BJ (cell line): ENCODE results near the gene RIPK3. TPM values are rescaled to one million over a fixed set of nuclear protein-coding genes. Genes with fewer than 3 reads are reported as not detected.

ENCODE experiments used
- CTCF ChIA-PET: fragments of 350-600 bp; formaldehyde crosslinking; extraction: SDS; loops from one replicate; lab custom pipeline; 2021; ENCODE audit warnings: antibody characterized with exemption, inconsistent platforms; lab: Yijun Ruan, JAX
- POLR2A ChIA-PET: fragments of 300-600 bp; sonication (Branson Sonifier 250); formaldehyde crosslinking; extraction: SDS; loops from one replicate; lab custom pipeline; 2021; ENCODE audit warnings: antibody characterized with exemption; lab: Charles Lee
- DNase-seq: peaks from one replicate; pipeline ENCODE4 v3.0.0-alpha.2; 2011; ENCODE audit warnings: low read depth
- H3K27me3 ChIP-seq: 2 replicates; pipeline ENCODE4 v1.6.0; 2011; ENCODE audit warnings: low read length; ENCODE audit not compliant: control insufficient read depth, insufficient read depth
- H3K36me3 ChIP-seq: 2 replicates; pipeline ENCODE4 v1.5.1; 2011; ENCODE audit warnings: low read length; ENCODE audit not compliant: control insufficient read depth, insufficient read depth
- H3K4me3 ChIP-seq: 2 replicates; pipeline ENCODE4 v1.5.1; 2011; ENCODE audit warnings: low read depth, mild to moderate bottlenecking, control low read depth, low read length
- CTCF ChIP-seq: IDR thresholded peaks from 2 replicates; pipeline ENCODE4 v1.5.1; 2011; ENCODE audit warnings: low read depth, mild to moderate bottlenecking, control low read depth, inconsistent platforms, low read length, moderate library complexity; ENCODE audit not compliant: insufficient read depth
- polyA plus RNA-seq: library from polyadenylated mRNA; depleted of rRNA; stranded (reverse); fragments of >200 nt; gene quantifications from 2 replicates; pipeline ENCODE4 v1.2.3, GENCODE V29; 2011

Gene RIPK3
- polyA plus RNA-seq, 1 experiment: 4.4 TPM

DNA sequence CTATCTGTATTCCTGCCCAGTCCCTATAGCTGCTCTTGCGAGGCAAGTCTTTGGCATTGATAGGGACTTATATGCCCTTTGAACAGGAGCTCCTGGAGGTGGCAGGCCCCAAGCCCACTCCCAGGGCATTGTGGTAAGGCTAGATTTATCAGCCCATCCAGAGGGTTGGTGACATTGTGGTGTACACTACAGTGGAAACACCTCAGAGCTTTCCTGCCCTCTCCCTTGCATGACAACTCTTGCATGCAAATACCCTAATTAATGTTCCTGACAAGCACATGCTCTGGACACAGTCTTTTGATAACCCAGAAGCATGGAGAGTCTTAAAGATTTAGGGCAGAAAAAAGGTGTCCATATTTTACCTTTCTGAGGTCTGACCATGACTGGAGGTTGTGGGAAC is 815 bp upstream of the RIPK3 start:
- Histone ChIP-seq H3K27me3 (peaks cover 5% of the 10 kb centered on the region), H3K4me3 (no peak overlapping the region), H3K36me3 (no peaks in the 10 kb centered on the region)
- CTCF ChIA-PET: interaction anchor here (0.6 to 16.8 kb wide), 6 partner anchors 8 to 163 kb away, joined by 3 to 491 read pairs (median 12); partner anchors contain the start of genes CBLN3 and KHNYN
- POLR2A ChIA-PET: no interaction called here
- TF ChIP-seq CTCF: no peak
- DNase-seq: no peak

- no peak for DNase-seq
- no peak overlapping the region; the same call in 1 of the 2 replicates for H3K4me3 ChIP-seq
- no peaks in the 10 kb centered on the region for H3K36me3 ChIP-seq
- ChIA-PET POLR2A (no interaction called here), CTCF (interaction anchor here (1.4 to 16.8 kb wide), 6 partner anchors 8 to 94 kb away, joined by 5 to 491 read pairs (median 10); partner anchors contain the start of genes CBLN3, CIDEB and KHNYN)
- peaks cover 5% of the 10 kb centered on the region for H3K27me3 ChIP-seq
- no peak for TF ChIP-seq CTCF
Measured at GRCh38 chr14:24338843-24339242, 948 bp downstream of the RIPK3 start.

DNA sequence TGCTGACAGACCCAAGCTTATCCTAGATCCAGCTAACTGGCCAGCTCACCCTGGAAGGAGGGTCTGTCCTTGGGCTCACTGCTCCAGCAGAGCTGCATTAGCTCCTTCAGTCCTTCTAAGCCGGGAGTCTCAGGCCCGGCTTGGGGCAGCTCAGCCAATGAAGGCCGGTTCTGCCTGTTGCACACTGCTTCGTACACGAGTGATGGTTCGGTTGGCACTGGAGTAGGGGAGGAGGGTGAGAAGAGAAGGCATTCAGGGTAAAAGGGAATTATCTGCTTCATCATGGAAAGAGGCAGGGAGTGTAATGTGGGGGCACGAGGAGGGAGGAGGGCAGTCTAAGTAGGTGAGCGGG is 2.0 kb downstream of the RIPK3 start:
- no peaks in the 10 kb centered on the region for H3K36me3 ChIP-seq
- no peak for TF ChIP-seq CTCF
- H3K4me3 ChIP-seq: no peak overlapping the region
- ChIA-PET POLR2A (no interaction called here), CTCF (interaction anchor here (1.2 to 16.8 kb wide), 6 partner anchors 9 to 95 kb away, joined by 4 to 491 read pairs (median 10); partner anchors contain the start of genes CBLN3, CIDEB and KHNYN)
- DNase-seq: no peak
- peaks cover 5% of the 10 kb centered on the region for H3K27me3 ChIP-seq

GRCh38 chr14:24337144-24337823 is 2.5 kb downstream of the RIPK3 start:
- ChIA-PET POLR2A (no interaction called here), CTCF (interaction anchor here (0.8 to 16.8 kb wide), 9 partner anchors 10 to 104 kb away, joined by 3 to 491 read pairs (median 9); partner anchors contain the start of genes CBLN3, CIDEB, KHNYN and NFATC4)
- no peak for DNase-seq
- Histone ChIP-seq H3K27me3 (peaks cover 5% of the 10 kb centered on the region), H3K4me3 (no peak overlapping the region), H3K36me3 (no peaks in the 10 kb centered on the region)
- TF ChIP-seq CTCF: no peak

DNA sequence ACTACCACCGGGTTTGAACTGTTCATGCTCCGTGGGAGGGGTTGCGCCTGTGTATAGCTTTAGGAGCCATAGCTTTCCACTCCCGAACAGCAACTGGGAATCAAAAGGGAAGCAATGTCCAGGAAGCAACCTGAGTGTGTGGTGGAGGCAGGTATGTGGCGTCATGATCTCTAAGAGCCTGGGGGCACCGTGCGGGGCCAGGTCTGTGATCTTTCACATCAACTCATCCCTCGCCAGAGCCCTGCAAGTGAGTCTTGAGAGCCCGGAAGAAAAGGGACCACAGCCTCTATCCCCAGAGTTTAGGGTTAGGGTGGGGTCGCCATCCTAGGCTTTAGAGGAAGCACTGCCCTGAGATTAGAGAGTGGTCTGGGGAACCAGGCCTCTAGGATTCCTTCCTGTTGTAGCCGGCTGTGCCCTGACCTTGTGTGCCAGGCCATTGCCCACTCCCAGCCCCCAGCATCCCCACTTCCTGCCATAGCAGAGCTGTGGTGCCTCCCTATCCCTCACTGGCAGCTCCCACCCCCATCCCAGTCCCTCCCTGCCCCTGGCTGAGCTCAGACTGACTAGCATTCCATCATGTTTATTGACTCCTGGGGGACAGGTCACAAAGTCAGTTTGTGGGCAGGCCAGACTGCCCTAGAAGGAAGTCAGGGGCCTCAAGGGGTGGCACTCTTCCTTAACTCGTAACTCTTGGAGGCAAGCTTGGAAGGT is 4.2 kb downstream of the RIPK3 start:
- CTCF ChIA-PET: interaction anchor here (1.2 to 16.8 kb wide), 8 partner anchors 11 to 106 kb away, joined by 3 to 491 read pairs (median 7); partner anchors contain the start of genes CBLN3, CIDEB, KHNYN and NFATC4
- Histone ChIP-seq H3K4me3 (no peak overlapping the region), H3K27me3 (peaks cover 5% of the 10 kb centered on the region), H3K36me3 (no peaks in the 10 kb centered on the region)
- no peak for TF ChIP-seq CTCF
- DNase-seq: no peak
- POLR2A ChIA-PET: interaction anchor here (0.5 to 1.1 kb wide), 2 partner anchors 96 to 1035 kb away, joined by 3 to 4 read pairs; no protein-coding TSS in a partner anchor
